CD4-positive, alpha-beta T cell treated with Interleukin-12 subunit alpha and Interleukin-12 subunit beta, for 1 hour (primary cell): ENCODE measurements around the gene KXD1.

ENCODE experiments used
- DNase-seq: peaks from one replicate; pipeline ENCODE4 v3.0.0-alpha.2; 2020

KXD1 gene

DNA sequence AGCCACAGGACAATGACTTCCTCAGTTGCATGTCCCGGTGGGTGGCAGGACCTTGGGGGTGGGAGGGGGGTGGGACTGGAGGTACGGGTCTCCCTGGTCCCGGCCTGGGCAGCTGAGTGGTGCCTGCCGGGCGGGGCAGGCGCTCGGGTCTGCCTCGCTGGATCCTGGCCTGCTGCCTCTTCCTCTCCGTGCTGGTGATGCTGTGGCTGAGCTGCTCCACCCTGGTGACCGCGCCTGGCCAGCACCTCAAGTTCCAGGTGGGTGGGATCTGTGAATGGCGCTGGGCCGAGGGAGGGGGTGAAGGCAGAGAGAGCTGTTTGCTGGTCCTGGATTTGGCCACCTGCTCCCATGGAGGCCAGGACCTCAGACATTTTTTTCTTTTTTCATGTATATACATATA lies 60.6 kb downstream of the KXD1 start:
- no peak for DNase-seq
